Esophagus muscularis mucosa (tissue), 4 donors: ENCODE data around the gene CACNB3. TPM values are rescaled to one million over a fixed set of nuclear protein-coding genes. Genes with fewer than 3 reads are reported as not detected.

Source experiments
- DNase-seq: peaks from one replicate; pipeline ENCODE4 v3.0.0-alpha.2; 2017; ENCODE audit errors: extremely low spot score
- H3K27ac ChIP-seq, 4 donors: fragments of 200-600 bp; sonication (generic); replicated peaks in 1 of 4; 1 replicate in 3 of 4; 2 replicates in 1 of 4; pipeline ENCODE4 v1.5.1; 2016 to 2019; ENCODE audit warnings: mild to moderate bottlenecking in 1 of 4
- H3K27me3 ChIP-seq, 4 donors: fragments of 200-600 bp; sonication (generic); one replicate each; pipeline versions ENCODE4 v1.5.1 to v1.6.0; 2016 to 2019
- H3K36me3 ChIP-seq, 4 donors: fragments of 200-600 bp; sonication (generic); one replicate each; pipeline ENCODE4 v1.5.1; 2016 to 2019
- H3K4me1 ChIP-seq, 4 donors: fragments of 200-600 bp; sonication (generic); one replicate each; pipeline ENCODE4 v1.5.1; 2016 to 2019
- H3K4me3 ChIP-seq, 4 donors: fragments of 200-600 bp; sonication (generic); 1 replicate in 2 of 4; 2 replicates in 2 of 4; pipeline ENCODE4 v1.5.1; 2016 to 2019; ENCODE audit warnings: mild to moderate bottlenecking in 4 of 4, moderate library complexity in 1 of 4
- H3K9me3 ChIP-seq, 4 donors: fragments of 200-600 bp; sonication (generic); 1 replicate in 3 of 4; 2 replicates in 1 of 4; pipeline ENCODE4 v1.5.1; 2016 to 2019
- EP300 ChIP-seq: sonication (generic); formaldehyde crosslinking; IDR thresholded peaks from one replicate; pipeline ENCODE4 v1.6.1; 2017; ENCODE audit warnings: antibody characterized with exemption
- POLR2A ChIP-seq: fragments of 450-650 bp; IDR thresholded peaks from one replicate; pipeline ENCODE4 v1.6.1; 2017; ENCODE audit warnings: antibody characterized with exemption, moderate library complexity, mild to moderate bottlenecking, low read depth
- POLR2AphosphoS5 ChIP-seq, 2 donors: sonication (generic); formaldehyde crosslinking; IDR thresholded peaks; one replicate each; pipeline ENCODE4 v1.6.1; 2017; ENCODE audit warnings: antibody characterized with exemption in 2 of 2
- WGBS: methylation state at CpG from one replicate; pipeline ENCODE4 v1.1.5; 2018; 5-methylcytosine and 5-hydroxymethylcytosine counted together
- intact Hi-C: fragments of 100-400 bp; cut with DNase I; formaldehyde crosslinking; loops from one replicate; pipeline ENCODE4 v1.15.1; 2023
- total RNA-seq, 4 donors: library from RNA; depleted of rRNA; stranded (reverse); fragments of >200 nt; gene quantifications; one replicate each; pipeline versions ENCODE4 v1.1.0 to v1.2.1, GENCODE V29; 2016
- TF ChIP-seq, protein P1 (sequence below), 3 experiments: fragments of 200-600 bp in 2 of 3; fragments of 450-650 bp in 1 of 3; sonication (generic) in 2 of 3; IDR thresholded peaks; one replicate each; pipeline ENCODE4 v1.5.1; 2017 to 2019; ENCODE audit warnings: antibody characterized with exemption in 3 of 3, mild to moderate bottlenecking in 2 of 3, moderate library complexity in 1 of 3

CACNB3 gene
- total RNA-seq, 4 donors from 2014 or later = 11.6 to 41.0 (median 28.4) TPM

DNA sequence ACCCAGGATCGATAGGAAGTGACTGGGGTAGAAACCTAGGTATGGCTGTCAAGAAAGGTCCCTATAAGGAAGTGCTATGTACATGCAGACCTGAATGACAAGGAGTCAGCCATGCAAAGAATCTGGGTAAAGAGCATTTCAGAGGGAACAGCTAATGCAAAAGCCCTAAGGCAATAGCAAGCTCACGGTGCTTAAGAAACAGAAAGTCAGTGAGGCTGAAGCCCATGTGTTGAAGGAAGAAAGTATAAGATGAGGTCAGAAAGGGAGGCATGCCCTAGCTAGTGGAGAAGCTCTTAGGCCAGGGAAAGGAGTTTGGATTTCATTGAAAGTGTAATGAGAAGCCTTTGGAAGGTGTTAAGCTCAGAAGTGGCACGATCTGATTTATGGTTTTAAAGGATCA lies 23.4 kb upstream of the CACNB3 start:
- Histone ChIP-seq H3K27me3 (peaks cover 0 to 7% (median 3%) of the 10 kb centered on the region in 4 donors), H3K27ac (no peak overlapping the region), H3K4me3 (no peak overlapping the region), H3K4me1 (peaks cover 5 to 13% (median 10%) of the 10 kb centered on the region in 4 donors), H3K9me3 (no peaks in the 10 kb centered on the region), H3K36me3 (no peaks in the 10 kb centered on the region)
- WGBS = 89% methylated on average over 3 of the region's 3 CpGs
- intact Hi-C loops = no loop called here
- DNase-seq = no peak
- TF ChIP-seq, protein P1, sequence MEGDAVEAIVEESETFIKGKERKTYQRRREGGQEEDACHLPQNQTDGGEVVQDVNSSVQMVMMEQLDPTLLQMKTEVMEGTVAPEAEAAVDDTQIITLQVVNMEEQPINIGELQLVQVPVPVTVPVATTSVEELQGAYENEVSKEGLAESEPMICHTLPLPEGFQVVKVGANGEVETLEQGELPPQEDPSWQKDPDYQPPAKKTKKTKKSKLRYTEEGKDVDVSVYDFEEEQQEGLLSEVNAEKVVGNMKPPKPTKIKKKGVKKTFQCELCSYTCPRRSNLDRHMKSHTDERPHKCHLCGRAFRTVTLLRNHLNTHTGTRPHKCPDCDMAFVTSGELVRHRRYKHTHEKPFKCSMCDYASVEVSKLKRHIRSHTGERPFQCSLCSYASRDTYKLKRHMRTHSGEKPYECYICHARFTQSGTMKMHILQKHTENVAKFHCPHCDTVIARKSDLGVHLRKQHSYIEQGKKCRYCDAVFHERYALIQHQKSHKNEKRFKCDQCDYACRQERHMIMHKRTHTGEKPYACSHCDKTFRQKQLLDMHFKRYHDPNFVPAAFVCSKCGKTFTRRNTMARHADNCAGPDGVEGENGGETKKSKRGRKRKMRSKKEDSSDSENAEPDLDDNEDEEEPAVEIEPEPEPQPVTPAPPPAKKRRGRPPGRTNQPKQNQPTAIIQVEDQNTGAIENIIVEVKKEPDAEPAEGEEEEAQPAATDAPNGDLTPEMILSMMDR (IDR thresholded peaks at IDR 0.05) = no peak
- TF ChIP-seq POLR2AphosphoS5 (IDR thresholded peaks at IDR 0.05) (no peak), EP300 (no peak), POLR2A (no peak)

DNA sequence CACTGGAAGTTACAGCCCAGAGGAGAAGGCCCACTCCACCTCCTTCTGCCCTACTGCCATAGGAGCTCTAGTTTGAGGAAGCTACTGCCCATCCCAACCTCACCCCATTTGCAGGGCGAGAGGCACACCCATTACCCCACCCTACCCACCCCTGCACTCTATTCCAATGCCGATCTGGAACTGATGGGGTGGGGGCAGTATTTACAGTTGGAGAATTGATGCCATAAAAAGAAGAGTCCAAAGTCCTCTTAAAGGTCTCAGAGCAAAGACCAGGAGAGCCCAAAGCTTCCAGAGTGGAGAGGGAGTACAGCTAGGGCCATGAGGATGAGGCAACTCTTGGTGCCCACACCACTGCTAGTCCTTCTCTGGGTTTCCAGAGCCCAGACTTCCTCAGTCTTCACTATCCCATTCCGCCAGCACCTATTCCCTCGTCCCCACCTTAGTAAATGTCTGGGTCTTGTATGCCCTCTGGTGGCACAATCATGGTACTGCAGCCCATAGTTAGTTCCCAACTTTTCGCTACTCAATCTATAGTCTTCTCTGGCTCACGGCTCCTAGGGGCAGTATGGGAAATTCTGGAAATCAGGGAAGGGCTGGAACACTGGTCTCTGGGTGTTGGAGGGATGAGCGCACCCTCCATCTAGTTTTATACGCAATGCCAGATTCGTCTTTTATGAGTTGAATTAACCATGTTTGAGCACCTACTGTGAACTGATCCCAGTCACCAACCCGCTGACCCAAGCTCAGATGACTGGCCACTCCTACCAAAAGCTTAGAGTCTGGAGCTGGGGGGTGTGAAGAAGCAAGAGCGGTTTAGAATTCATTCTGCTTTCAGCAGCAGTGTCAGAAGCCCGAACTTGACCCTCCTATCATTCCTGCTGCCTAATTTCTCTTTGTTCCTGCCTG lies 22.5 kb upstream of the CACNB3 start:
- Histone ChIP-seq H3K4me3 (no peak overlapping the region), H3K9me3 (no peaks in the 10 kb centered on the region), H3K36me3 (no peaks in the 10 kb centered on the region), H3K27ac (no peak overlapping the region), H3K4me1 (peaks cover 4 to 8% (median 7%) of the 10 kb centered on the region in 4 donors), H3K27me3 (peaks cover 0 to 16% (median 6%) of the 10 kb centered on the region in 4 donors)
- WGBS = 23% methylated on average over 12 of the region's 12 CpGs
- no peak for DNase-seq
- intact Hi-C loops = loop anchor here (1.0 kb wide), 1 partner anchor 43 kb away; no protein-coding TSS in a partner anchor
- TF ChIP-seq POLR2AphosphoS5 (IDR thresholded peaks at IDR 0.05) (peak in 1 of 2 donors; percentile 47), POLR2A (no peak), EP300 (no peak)
- TF ChIP-seq, protein P1 (IDR thresholded peaks at IDR 0.05) = peak; percentile 95 to 97 (median 96)

DNA sequence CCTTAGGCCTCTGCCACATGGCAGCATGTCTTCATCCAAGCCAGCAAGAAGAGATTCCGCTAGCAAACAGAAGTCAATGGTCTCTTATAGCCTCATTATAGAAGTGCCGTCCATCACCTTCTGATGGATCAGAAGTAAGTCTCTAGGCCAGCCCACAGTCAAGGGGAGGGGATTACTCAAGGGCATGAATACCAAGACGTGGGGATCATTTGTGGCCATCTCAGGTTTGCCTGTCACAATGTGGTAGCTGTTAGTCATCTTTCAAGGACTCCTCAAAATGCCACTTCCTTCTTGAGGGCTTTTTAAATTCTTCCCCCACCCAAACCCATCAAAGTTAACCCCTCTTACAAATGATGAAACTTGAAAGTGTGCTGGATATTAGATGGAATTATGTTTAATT lies 21.3 kb upstream of the CACNB3 start:
- TF ChIP-seq POLR2AphosphoS5 (IDR thresholded peaks at IDR 0.05) (no peak), POLR2A (no peak)
- Histone ChIP-seq H3K4me3 (no peak overlapping the region), H3K4me1 (peaks cover 4 to 8% (median 7%) of the 10 kb centered on the region in 4 donors), H3K27ac (no peak overlapping the region), H3K9me3 (no peaks in the 10 kb centered on the region), H3K36me3 (no peaks in the 10 kb centered on the region), H3K27me3 (peaks cover 0 to 20% (median 6%) of the 10 kb centered on the region in 4 donors)
- no peak for DNase-seq
- intact Hi-C loops = loop anchor here (1.0 kb wide), 1 partner anchor 44 kb away; no protein-coding TSS in a partner anchor
- 72% methylated on average over 3 of the region's 3 CpGs for WGBS

DNA sequence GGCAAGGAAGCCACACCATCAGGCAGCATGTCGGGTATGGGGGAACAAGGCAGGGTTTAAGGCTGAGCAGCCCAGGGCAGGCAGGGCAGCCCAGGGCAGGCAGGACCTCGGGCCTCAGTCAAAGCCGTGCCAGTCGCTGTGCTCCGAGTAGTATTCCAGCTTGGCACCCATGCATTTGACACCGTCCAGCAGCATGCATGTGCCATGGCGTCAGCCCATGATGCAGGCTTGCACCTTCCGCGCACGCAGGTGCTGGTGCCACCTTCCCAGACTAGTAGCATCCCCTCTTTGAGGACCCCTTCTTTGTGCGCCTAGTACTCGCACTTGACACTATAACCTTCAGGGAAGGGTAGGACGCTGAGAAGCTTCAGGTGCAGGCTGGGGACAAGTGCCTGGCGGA lies 17.8 kb upstream of the CACNB3 start:
- H3K9me3 ChIP-seq = no peaks in the 10 kb centered on the region
- no peak for TF ChIP-seq EP300
- TF ChIP-seq POLR2AphosphoS5 (IDR thresholded peaks at IDR 0.05) = no peak
- TF ChIP-seq POLR2A = no peak
- TF ChIP-seq, protein P1 (IDR thresholded peaks at IDR 0.05) = no peak
- DNase-seq = no peak
- no peak overlapping the region for H3K27ac ChIP-seq
- H3K4me1 ChIP-seq = peaks cover 3 to 7% (median 5%) of the 10 kb centered on the region in 4 donors
- H3K27me3 ChIP-seq = peaks cover 0 to 20% (median 6%) of the 10 kb centered on the region in 4 donors
- H3K4me3 ChIP-seq = no peak overlapping the region
- intact Hi-C loops = no loop called here
- 90% methylated on average over 13 of the region's 14 CpGs for WGBS
- no peaks in the 10 kb centered on the region for H3K36me3 ChIP-seq

DNA sequence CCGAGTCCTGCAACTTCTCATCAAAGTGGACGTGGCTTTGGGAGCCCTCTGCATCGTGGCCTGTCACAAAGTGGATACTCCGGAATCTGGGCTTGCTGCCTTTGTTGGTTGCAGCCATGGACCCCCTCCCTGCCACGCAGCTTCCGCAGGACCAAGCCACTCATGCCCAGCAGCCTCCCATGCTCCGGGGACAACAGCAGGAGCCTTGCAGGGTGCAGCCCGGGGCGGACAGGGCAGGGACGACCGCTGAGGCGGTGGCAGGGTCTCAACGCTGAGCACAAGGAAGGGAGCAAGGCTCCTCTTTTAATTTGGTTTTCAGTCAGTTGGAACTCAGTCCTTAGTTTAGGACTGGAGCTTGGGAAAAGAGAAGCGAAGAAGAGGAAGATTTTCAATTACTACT lies 17.3 kb upstream of the CACNB3 start:
- DNase-seq = no peak
- TF ChIP-seq POLR2AphosphoS5 (IDR thresholded peaks at IDR 0.05) (no peak), POLR2A (no peak), EP300 (no peak)
- TF ChIP-seq, protein P1 (IDR thresholded peaks at IDR 0.05) = no peak
- H3K27ac ChIP-seq = no peak overlapping the region
- intact Hi-C loops = no loop called here
- H3K9me3 ChIP-seq = no peaks in the 10 kb centered on the region
- H3K36me3 ChIP-seq = no peaks in the 10 kb centered on the region
- 74% methylated on average over 13 of the region's 14 CpGs for WGBS
- H3K4me3 ChIP-seq = no peak overlapping the region
- peaks cover 0 to 2% (median under 1%) of the 10 kb centered on the region in 4 donors for H3K4me1 ChIP-seq
- peaks cover 0 to 20% (median 6%) of the 10 kb centered on the region in 4 donors for H3K27me3 ChIP-seq
